GM19455 (cell line): Measurements from ENCODE around the gene HLA-DPA1.
"Not testable (repeated sequence)": the region's sequence is repeated elsewhere in the genome, so short reads cannot be mapped to it uniquely, and the experiment has no call there.

Experiments used
- ATAC-seq: cut with Tn5 transposase; IDR thresholded peaks from one replicate; pipeline ENCODE4 v1.9.1; 2021; ENCODE audit not compliant: unreplicated experiment

Gene HLA-DPA1

DNA sequence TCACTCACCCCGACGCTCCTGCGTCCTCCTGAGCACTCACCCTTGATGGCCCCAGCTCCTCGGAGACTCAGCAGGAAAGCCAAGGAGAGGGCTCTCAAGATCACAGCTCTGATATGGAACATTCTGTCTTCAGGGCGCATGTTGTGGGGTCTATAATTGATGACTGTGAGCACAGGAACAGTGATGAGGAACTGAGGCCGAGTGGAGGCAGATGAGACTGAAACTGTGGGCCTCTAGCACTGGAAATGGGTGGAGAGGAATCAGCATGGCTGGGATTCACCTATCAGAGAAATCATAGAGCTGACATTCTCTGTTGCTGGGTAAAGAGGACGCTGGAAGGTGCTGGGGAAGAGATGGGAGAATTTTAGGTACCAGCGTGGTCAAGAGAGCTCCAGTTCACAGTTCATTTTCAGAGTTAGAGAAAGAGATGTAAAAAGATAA is at the start of gene HLA-DPA1:
HLA-DPA1 (minus strand) TSS at position 219 of the 441 bp plus-strand sequence.
- peak; percentile 73 for ATAC-seq

DNA sequence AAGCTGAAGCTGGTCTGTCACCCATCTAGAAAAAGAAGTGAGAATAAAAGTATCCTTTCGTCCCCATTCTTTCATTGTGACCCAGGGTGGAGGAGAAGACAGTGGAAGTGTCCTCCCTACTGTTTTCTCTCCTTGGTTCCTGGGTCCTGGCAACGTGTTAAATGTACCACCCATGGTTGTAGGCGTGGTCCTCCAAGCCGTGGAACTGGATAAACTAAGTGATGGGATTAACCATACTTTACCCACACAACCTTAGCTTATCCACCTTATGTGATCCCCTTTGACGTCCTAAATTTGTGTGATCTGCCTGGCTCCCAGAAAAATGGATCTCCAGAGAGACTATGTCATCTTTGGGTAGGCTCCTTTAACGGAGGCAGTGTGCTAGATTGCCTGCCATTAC is 49.7 kb upstream of the HLA-DPA1 start:
- no peak for ATAC-seq

DNA sequence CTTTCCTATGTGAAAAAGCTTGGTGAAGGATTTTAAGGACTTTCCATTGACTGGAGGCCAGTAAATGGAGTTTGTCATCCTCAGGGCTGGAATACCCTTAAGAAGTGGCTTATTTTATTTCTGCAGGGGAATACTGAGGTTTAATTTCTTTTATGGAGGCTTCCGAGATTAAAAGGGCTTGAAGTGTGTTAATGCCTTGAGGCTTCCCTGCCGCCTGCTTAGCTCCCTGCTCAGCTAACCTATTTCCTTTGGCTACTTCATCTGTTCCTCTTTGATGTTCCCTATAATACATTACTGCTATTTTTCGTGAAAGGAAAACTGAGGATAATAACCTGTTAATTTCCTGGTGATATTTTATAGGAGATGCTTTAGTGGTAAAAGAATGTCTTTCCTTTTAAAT is 46.6 kb upstream of the HLA-DPA1 start:
- ATAC-seq = no peak

DNA sequence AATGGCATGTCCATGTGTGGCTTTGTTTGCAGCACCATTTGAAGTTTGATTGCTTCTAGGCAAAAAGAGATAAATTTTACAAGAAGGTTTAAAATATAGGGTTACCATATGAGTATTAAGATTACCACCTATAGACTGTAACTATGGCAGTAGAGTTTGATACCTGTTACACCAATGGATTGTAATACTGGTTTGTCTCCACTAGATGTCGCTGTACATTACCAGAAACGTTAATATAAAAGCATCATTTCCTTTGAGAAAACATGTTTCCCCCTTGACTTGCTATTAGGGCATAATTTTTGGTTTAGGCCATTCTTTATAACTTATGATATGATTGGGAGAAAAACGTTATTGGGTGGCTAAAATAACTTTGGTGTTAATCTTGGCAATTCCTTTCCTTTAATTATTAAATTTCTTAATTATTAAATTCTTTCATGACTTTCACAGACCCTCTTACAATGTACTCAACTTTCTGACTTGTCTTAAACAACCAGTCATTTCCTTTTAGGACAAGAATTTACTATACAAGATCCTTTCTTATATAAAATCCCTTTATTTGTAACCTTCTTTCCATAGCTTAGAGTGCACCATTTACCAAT is 45.2 kb upstream of the HLA-DPA1 start:
- ATAC-seq = no peak

DNA sequence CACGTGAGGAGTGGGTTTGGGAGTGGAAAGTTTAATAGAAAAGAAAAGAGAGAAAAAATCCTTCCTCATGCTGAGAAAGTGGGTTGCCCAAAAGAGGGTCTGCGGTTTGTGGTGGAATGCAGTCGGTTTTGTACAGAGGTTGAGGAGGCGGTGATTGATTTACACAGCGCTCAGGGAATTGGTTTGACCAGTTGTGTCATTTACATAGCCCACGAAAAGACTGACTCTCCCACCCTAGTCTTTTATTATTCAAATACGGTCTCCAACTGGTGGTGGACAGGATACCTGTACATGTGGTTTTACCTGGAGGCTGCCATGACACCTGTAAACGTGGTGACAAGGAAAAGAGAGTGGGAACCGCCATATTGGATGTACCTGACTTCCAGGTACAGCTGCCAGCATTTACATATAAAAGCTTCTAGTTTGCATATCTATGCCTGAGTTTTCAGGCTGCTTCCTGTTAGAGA is 44.4 kb upstream of the HLA-DPA1 start:
- no peak for ATAC-seq

DNA sequence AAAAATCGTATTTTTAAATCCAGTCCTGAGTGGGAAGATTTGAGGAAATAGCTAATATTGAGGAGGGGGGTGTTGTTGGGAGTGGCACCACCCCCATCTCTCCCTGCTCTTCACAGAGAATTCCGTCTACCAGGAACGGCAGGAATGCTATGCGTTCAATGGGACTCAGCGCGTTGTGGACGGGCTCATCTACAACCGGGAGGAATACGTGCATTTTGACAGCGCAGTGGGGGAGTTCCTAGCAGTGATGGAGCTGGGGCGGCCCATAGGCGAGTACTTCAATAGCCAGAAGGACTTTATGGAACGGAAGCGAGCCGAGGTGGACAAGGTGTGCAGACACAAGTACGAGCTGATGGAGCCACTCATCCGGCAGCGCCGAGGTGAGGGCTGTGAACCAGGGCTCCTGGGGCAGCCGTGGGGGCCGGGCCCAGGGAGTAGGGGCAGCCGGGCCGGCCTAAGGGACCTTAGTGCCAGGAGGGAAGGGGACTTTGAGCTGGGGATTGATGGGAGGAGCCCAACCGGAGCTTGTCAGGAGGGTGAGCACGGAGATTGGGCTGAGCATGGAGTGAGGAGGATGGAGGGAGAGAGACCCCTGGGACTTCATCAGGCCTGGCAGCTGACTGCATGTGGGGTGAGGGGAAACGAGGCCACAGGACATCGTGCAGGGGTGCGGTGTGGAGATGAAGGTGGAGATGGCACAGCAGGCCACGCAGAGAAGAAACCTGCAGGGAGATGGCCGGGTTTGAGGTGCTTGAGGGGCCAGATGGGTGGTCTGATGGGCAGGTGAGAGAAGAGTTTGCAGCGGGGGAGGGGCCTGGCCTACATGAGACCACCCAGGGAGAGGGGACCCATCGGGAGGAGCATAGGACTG is 43.6 kb upstream of the HLA-DPA1 start:
- ATAC-seq = no peak

DNA sequence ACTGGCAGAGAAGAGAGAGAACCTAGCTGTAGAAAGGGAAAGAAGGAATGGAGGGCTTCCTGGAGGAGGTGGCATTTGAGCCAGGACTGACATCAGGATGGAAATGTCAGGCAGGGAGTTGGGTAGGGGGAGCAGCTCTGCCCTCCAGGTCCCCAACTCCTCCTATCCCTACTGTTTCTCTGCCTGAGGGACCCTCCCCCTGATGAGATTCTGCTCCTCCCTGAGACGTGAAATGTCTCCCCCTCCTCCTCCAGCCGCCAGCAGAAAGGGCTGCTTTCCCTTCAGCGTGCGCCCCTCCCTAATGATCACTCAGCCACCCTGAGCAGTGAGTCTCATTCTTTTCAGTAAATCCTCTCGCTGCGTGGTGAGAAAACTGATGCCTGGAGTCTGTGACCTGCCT is 43.0 kb upstream of the HLA-DPA1 start:
- ATAC-seq = no peak

DNA sequence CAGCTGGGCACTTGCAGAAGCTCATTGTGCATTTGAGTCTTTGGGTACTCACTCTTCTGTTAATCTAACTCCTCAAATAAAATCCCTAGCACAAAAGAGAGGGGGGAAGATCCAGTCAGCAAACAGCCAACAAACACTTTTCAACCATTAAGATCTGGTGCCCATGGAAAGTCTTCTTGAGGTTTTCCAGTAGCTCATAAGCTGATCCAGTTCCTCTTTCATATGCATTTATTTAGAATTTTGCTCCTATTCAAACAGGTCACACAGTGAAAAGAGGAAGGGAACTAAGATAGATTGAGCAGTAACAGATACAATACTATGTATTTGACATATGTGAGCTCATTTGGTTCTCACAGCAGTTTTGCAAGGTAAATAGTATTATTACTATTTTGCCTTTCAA is 41.0 kb upstream of the HLA-DPA1 start:
- ATAC-seq = no peak

DNA sequence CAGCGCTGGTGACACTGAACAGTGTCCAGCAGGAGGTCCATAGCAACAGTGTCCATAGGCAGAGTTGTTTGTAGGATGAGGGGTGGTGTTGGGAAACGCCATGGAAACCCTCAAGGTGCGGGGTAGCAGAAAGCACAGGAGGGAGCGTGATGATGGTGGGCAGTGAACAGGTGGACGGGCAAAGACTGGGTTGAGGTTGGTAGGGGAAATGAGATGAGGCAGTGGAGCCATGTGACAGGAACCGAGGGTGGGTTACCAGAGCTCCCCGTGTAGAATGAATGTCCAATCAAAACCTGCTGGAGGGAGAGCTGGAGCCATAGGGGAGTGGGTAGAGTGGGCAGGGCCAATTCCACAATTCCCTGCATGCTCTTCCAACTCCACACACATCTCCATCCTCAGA is 40.3 kb upstream of the HLA-DPA1 start:
- ATAC-seq = no peak

DNA sequence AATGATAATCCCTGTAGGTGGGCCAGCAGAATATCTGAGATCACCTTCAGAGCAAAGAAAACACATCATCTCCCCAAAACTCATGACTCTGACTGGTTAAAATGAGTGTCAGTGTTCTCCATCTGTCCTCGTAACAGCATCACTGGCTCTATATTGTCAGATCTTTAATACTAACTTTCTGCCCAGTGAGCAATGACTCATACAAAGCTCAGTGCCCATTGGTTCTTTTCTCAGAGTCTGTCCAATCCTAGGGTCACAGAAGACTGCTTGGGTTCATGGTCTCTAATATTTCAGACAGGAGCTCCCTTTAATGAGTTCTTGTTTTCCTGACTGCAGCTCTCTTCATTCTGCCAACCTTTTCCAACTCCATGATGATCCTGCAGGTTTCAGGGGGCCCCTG is 38.7 kb upstream of the HLA-DPA1 start:
- ATAC-seq = peak; percentile 91

DNA sequence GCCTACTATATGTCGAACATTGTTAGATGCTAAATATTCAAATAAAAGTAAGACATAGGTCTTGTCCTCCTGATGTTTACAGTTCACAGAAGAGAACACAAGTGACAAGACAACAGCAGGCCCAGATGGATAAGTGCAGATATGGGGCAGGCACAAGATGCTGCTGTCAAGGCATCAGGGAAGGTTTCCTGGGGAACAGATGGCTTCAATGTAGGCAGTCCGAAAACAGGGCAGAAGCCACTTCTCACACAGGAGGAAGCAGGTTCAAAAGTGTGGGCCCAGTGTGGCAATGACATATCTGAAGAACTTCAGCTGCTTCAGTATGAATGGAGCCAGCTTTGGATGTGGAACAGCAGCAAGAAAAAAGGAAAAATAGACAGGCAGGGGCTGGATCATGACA is 34.9 kb upstream of the HLA-DPA1 start:
- ATAC-seq = no peak

DNA sequence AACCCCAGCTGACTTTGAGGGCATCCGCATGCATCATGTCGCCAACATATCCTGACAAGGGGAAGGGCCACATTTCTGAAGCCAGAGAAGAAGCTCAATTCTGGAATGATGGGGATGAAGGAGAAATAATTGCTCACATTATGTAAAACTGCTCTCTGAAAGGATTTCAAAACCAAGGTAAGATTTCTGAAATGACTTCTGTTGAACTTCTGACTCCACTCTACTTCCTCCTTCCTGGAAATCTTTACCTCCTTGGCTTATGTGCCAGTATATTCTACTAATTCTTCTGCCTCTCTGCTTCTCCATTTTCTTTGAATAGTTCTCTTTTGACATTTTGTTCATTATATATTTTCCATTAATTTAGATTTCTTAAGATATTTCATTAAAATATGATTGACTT is 34.2 kb upstream of the HLA-DPA1 start:
- no peak for ATAC-seq

DNA sequence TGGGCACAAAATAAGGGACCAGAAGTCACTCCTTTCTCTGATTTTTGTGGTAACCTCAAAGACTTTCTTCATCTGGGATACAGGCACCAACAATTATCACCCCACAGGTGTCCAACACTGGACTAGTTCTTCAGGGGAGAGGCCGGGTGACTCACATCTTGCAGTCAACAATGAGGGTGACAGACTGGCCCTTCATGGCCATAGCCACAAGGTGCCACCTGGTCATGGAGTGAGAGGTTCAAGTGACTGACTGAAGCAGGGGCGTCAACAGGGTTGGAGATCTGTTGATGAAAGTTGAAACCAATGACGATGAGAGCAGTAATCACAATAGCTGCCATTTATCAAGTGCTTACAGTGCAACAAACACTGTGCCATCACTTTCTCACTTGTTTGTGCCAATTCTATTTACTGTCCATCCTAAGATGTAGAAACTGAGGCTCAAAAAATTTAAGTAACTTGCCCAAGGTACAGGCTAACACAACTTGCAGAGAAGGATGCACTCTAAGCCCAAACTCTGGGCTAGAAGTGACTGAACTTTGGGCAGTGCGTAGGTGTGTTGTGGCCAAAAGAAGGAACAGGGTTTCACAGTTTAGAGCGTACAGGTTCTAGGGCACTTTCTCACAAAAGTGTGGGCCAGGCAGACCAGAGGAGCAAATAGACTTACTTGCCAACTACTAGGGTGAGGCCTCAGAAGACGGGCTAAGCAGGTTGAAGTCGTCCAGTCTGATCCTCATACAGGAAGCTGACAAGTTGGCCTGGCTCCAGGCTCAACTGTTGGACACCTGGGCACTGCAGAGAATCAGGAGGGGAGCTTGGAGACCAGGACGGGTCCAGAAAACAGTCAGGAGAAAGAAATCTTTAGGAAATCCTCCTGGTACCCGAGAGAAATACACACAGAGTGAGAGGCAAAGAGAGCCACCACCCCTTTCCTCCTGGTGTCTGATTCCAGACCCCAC is 32.7 kb upstream of the HLA-DPA1 start:
- no peak for ATAC-seq

DNA sequence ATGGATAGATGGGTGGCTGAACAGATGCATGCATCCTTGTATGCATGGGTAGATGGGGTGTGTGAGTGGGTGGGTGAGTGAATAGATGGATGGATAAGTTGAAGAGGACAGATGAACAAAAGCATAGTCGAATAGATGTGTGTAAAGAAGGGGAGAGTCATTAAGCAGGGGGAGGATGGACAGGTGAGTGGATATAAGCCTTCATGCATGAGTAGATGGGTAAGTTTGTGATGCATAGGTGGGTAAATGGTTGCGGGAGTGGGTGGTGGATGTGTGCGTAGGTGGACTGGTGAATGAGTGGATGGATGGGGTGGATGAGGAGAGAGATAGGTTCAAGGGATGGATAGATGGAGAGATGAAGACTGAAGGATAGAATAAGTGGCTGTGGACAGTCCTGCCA is 31.9 kb upstream of the HLA-DPA1 start:
- ATAC-seq = no peak

DNA sequence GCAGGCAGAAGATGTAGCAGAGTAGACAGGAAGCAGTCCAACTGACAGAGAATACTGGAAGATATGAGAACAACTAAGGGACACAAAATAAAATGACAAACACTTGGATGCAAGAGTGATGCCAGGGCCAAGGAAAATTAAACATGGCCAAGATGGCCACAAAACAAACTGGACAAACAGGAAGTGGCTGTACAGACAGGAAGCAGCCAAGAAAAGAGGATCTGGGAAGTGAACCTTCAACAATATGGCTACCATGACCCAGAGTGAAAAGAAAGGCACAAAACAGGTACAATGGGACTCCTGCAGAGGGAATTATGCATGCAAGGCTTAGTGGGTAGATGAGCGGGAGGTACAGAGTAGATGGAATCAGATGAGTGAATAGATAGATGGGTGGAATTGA is 31.4 kb upstream of the HLA-DPA1 start:
- no peak for ATAC-seq

DNA sequence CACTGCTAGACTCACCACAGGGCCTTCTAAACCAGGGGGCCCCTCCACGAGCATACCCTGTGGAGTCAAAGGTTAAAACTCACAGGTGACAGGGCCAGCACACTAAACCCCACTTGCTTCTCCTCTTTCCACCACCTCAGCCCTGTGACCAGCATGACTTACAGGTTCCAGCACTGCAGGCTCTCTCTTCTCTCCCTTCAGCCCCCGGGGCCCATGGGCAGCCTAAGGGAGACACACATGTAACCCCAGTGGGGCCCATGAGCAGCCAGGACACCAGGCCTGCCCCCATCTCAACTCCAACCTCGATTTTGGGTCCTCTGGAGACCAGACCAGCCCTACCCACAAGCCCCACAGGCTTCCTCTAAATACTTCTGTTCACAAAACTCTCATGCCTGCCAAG is 30.3 kb upstream of the HLA-DPA1 start:
- ATAC-seq = no peak

DNA sequence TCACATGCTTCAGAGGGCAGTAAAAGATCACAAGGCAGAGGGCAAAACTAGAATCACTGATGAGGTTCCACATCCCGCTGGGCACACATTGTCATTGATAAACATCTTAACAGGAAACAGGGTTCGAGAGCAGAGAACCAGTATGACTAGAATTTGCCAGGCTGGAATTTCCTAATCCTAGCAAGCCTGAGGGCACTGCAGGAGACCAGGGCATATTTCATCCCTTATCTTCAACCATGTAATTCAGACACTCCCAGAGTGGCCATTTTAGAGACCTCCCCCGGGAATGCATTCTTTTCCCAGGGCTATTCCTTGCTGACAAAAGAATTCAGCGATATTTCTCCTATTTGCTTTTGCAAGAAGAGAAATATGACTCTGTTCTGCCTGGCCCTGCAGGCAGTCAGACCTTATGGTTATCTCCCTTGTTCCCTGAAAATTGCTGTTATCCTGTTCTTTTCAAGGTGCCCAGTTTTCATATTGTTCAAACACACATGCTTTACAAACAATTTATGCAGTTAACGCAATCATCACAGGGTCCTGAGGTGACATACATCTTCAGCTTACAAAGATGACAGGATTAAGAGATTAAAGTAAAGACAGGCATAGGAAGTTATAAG is 27.8 kb upstream of the HLA-DPA1 start:
- not testable (repeated sequence) for ATAC-seq

DNA sequence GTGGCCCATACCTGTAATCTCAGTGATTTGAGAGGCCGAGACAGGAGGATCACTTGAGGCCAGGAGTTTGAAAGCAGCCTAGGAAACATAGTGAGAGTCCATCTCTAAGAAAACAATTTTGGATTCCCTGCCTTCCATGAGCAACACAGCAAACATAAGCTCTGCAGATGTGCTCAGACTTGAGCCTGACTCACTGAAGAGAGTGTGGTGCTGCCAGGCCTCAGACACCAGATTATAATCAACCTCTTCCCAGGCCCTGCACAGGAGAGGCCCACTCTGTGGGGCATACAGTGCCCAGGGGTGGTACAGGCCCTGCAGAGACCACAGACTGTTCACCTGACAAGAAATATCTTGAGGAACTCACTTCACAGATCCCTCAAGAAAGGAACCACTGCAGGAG is 22.2 kb upstream of the HLA-DPA1 start:
- no peak for ATAC-seq

DNA sequence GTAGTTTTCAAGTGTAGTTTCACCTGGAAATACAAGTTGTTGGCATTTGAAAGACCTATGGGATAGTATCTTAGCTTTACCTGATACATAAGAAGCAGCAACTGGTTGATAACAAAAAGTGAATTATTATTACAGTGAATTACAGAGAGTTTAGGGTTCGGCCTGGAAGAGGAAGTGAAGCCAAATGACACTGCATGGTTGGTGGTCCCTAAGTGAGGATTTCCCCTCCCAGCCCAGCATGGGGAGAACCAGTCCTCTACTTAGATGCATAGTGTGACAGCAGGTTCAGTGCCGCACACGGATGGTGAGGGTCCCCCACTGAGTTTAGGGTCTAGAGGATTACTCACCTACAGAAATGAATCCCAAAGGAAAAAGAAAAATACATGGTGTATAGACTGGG is 20.4 kb upstream of the HLA-DPA1 start:
- no peak for ATAC-seq

DNA sequence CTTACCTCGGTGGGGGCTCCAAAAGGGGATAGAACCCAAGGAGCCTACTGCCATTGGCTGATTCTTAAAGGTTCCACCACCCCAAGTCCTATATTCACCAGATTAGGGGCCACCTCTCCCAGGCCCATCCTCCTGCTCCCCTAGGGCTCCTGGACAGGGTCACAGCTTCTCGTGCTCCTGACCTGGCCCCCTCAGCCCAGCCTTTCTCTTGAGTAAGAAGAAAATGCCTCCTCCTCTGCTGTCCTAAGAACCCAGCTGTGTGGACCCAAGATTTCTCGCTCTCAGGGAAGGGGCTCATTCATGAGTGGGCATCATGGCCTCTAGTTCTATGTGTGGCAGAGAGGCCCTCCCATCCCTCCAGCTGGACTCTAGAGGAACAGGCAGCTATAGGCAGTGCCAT is 18.9 kb upstream of the HLA-DPA1 start:
- ATAC-seq = no peak

DNA sequence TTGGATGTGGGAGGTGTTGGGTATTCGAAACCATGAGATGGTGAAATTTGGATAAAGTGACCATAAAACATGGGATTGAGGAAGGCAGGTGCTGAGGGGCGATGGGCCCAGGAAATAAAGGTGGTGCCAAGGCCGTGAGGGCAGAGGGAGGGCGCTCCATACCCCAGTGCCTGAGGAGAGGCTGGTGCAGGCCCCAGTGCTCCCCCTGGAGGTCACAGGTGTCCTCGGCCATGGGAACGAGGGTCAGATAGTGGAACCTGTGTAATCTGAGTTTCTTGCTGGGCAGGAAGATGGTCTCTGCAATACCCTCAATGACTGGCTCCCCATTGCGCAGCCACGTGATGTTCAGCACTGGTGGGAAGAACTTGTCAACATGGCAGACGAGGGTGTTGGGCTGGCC is 18.5 kb upstream of the HLA-DPA1 start:
- ATAC-seq = no peak
